NCI-H1694 treated with DMSO at 0.1 percent for 48 hours (cell line): Measurements from ENCODE around the gene S100A9.
"Not testable (repeated sequence)": the region's sequence is repeated elsewhere in the genome, so short reads cannot be mapped to it uniquely, and the experiment has no call there.

Source experiments
- DNase-seq: peaks from one replicate; lab custom pipeline; 2025; lab: John Stamatoyannopoulos, UW

S100A9 gene

GRCh38 chr1:153345187-153346076 is 12.2 kb upstream of the S100A9 start:
- no peak for DNase-seq

GRCh38 chr1:153346077-153346723 is 11.5 kb upstream of the S100A9 start:
- DNase-seq = no peak

GRCh38 chr1:153347049-153347448 is 10.6 kb upstream of the S100A9 start:
- DNase-seq = not testable (repeated sequence)

- no peak for DNase-seq
Measured at GRCh38 chr1:153347856-153348255, 9.8 kb upstream of the S100A9 start.

GRCh38 chr1:153348511-153349362 is 8.9 kb upstream of the S100A9 start, which contains the start of gene PGLYRP4:
Gene PGLYRP4 (minus strand): TSS chr1:153348841. CDS start chr1:153347932, 909 bp downstream.
- no peak for DNase-seq

GRCh38 chr1:153349363-153350320 is 8.0 kb upstream of the S100A9 start:
- no peak for DNase-seq

- no peak for DNase-seq
Measured at GRCh38 chr1:153350321-153350957, 7.2 kb upstream of the S100A9 start.

GRCh38 chr1:153352523-153352922 is 5.1 kb upstream of the S100A9 start:
- peak; percentile 92 for DNase-seq

GRCh38 chr1:153353226-153353947 is 4.3 kb upstream of the S100A9 start:
- no peak for DNase-seq

GRCh38 chr1:153354515-153355193 is 3.0 kb upstream of the S100A9 start:
- no peak for DNase-seq

- peak; percentile 86 for DNase-seq
Measured at GRCh38 chr1:153355445-153356071, 2.1 kb upstream of the S100A9 start.

- no peak for DNase-seq
Measured at GRCh38 chr1:153356392-153357075, 1.1 kb upstream of the S100A9 start.

GRCh38 chr1:153357076-153357852 is 390 bp upstream of the S100A9 start:
- no peak for DNase-seq

- DNase-seq = no peak
Measured at GRCh38 chr1:153358691-153358975, 979 bp downstream of the S100A9 start.

- DNase-seq = no peak
Measured at GRCh38 chr1:153359241-153359640, 1.6 kb downstream of the S100A9 start.

GRCh38 chr1:153360190-153360589 is 2.5 kb downstream of the S100A9 start:
- no peak for DNase-seq

- DNase-seq = no peak
Measured at GRCh38 chr1:153360592-153361479, 3.2 kb downstream of the S100A9 start.
